ENCODE measurements around the gene TOMM34. TPM values are rescaled to one million over a fixed set of nuclear protein-coding genes. Genes with fewer than 3 reads are reported as not detected.

The TOMM34 gene
- total RNA-seq, 1 experiment from 2014 or later, result 37.5 TPM

DNA sequence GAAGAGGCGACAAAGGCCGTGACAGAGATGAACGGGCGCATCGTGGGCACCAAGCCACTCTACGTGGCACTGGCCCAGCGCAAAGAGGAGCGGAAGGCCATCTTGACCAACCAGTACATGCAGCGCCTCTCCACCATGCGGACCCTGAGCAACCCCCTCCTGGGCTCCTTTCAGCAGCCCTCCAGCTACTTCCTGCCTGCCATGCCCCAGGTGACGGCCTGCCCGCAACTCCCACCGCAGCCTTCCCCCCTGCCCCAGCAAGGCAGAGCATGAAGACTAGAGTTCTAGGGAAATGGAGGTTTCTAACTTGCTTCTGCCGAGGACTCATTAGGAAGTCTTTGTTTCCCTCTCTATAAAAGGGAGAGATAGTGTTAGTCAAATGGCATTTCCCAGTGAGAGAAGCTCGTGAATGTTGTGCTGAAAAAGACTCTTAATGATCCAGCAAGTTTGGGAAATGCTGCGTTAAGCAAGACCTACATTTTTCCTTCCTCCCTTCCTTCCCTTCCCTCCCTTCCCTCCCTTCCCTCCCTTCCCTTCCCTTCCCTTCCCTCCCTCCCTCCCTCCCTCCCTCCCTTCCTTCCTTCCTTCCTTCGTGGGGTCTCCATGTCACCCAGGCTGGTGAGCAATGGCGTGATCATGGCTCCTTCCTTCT lies 29.6 kb downstream of the TOMM34 start:
- Histone ChIP-seq H3K14ac (ENCODE audit: insufficient read depth, low read length) (no peak overlapping the region), H3K4me2 (ENCODE audit: insufficient read depth, insufficient read length, low read length) (no peak overlapping the region), H3K4me1 (ENCODE audit: insufficient read depth, low read length) (no peaks in the 10 kb centered on the region; the same call in 1 of the 2 replicates), H2BK12ac (ENCODE audit: insufficient read length, low read depth, low read length) (no peak overlapping the region), H2BK5ac (ENCODE audit: insufficient read length, low read length) (no peak overlapping the region), H3K9me3 (ENCODE audit: control insufficient read depth, low read depth, low read length) (no peaks in the 10 kb centered on the region), H3T11ph (ENCODE audit: low read length) (no peak overlapping the region), H3K4ac (ENCODE audit: low read depth, low read length) (no peak overlapping the region), H4K8ac (replicated peaks; ENCODE audit: insufficient read length, low read depth, low read length) (no peak overlapping the region), H4K91ac (ENCODE audit: insufficient read length, low read depth, low read length) (no peak overlapping the region), H3K23me2 (ENCODE audit: insufficient read length, low read depth, low read length, poor library complexity, severe bottlenecking) (no peaks in the 10 kb centered on the region), H3K9ac (ENCODE audit: extremely low read depth, insufficient read length, low read length) (no peak overlapping the region), H2BK120ac (ENCODE audit: low read depth, low read length, poor library complexity, severe bottlenecking) (no peak overlapping the region), H3K27ac (ENCODE audit: insufficient read length, low read depth, low read length) (no peak overlapping the region), H3K18ac (ENCODE audit: insufficient read length, low read depth, low read length) (no peak overlapping the region), H3K23ac (ENCODE audit: insufficient read length, low read depth, low read length) (no peak overlapping the region), H3K79me2 (ENCODE audit: insufficient read depth, low read length) (no peaks in the 10 kb centered on the region), H4K20me1 (ENCODE audit: control insufficient read depth, insufficient read depth, insufficient read length) (no peaks in the 10 kb centered on the region), H2AFZ (ENCODE audit: low read length) (no peak overlapping the region), H2BK20ac (ENCODE audit: low read depth, low read length, poor library complexity, severe bottlenecking) (no peak overlapping the region), H2BK15ac (ENCODE audit: low read depth, low read length) (no peak overlapping the region), H4K5ac (ENCODE audit: insufficient read length, low read depth, low read length) (no peak overlapping the region), H3K27me3 (ENCODE audit: insufficient read depth, low read length) (no peaks in the 10 kb centered on the region), H3K79me1 (ENCODE audit: insufficient read depth, low read depth, low read length, poor library complexity, severe bottlenecking) (no peaks in the 10 kb centered on the region), H3K56ac (ENCODE audit: insufficient read length, low read depth, low read length) (no peak overlapping the region), H2AK5ac (ENCODE audit: insufficient read length, low read length) (no peak overlapping the region)
- WGBS (ENCODE audit: extremely low coverage, insufficient read length, low lambda C conversion rate), result no CpG with 5 or more reads among the region's 18 CpGs
- H3K9me3 Mint-ChIP-seq, result no peaks in the 10 kb centered on the region
- DNase-seq, result no peak
- no peaks in the 10 kb centered on the region for H3K4me1 Mint-ChIP-seq
- peak overlapping the region in 2 of 3 experiments; percentile 68 to 95; a peak in 4 of 7 replicates for H3K27ac Mint-ChIP-seq
- no peaks in the 10 kb centered on the region for H3K27me3 Mint-ChIP-seq (ENCODE audit: low read depth)
- no peak overlapping the region for H3K4me3 Mint-ChIP-seq
- peaks cover 13 to 57% (median 34%) of the 10 kb centered on the region in 3 experiments; a peak in 6 of 7 replicates for H3K36me3 Mint-ChIP-seq (ENCODE audit: insufficient read depth in 1 of 3, low read depth in 3 of 3)
- TF ChIP-seq, protein P1, sequence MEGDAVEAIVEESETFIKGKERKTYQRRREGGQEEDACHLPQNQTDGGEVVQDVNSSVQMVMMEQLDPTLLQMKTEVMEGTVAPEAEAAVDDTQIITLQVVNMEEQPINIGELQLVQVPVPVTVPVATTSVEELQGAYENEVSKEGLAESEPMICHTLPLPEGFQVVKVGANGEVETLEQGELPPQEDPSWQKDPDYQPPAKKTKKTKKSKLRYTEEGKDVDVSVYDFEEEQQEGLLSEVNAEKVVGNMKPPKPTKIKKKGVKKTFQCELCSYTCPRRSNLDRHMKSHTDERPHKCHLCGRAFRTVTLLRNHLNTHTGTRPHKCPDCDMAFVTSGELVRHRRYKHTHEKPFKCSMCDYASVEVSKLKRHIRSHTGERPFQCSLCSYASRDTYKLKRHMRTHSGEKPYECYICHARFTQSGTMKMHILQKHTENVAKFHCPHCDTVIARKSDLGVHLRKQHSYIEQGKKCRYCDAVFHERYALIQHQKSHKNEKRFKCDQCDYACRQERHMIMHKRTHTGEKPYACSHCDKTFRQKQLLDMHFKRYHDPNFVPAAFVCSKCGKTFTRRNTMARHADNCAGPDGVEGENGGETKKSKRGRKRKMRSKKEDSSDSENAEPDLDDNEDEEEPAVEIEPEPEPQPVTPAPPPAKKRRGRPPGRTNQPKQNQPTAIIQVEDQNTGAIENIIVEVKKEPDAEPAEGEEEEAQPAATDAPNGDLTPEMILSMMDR (conservative IDR thresholded peaks at IDR 0.05), result no peak
